ENCODE data around the gene LMF1. TPM values are rescaled to one million over a fixed set of nuclear protein-coding genes. Genes with fewer than 3 reads are reported as not detected.

The LMF1 gene
- total RNA-seq, 3 donors from 2014 or later (not counting 1 experiment from before 2014, with no cell fraction given): 28.2 to 42.2 (median 41.2) TPM

- no peaks in the 10 kb centered on the region for H3K27me3 ChIP-seq (ENCODE audit: control insufficient read depth, insufficient read depth, low read length)
- no peak overlapping the region for H3K27ac ChIP-seq (ENCODE audit: low read length)
- H3K9me3 ChIP-seq (ENCODE audit: control insufficient read depth, insufficient read depth, low read length): no peaks in the 10 kb centered on the region
- intact Hi-C loops (cut with micrococcal nuclease): no loop called here
- TF ChIP-seq, protein P1, sequence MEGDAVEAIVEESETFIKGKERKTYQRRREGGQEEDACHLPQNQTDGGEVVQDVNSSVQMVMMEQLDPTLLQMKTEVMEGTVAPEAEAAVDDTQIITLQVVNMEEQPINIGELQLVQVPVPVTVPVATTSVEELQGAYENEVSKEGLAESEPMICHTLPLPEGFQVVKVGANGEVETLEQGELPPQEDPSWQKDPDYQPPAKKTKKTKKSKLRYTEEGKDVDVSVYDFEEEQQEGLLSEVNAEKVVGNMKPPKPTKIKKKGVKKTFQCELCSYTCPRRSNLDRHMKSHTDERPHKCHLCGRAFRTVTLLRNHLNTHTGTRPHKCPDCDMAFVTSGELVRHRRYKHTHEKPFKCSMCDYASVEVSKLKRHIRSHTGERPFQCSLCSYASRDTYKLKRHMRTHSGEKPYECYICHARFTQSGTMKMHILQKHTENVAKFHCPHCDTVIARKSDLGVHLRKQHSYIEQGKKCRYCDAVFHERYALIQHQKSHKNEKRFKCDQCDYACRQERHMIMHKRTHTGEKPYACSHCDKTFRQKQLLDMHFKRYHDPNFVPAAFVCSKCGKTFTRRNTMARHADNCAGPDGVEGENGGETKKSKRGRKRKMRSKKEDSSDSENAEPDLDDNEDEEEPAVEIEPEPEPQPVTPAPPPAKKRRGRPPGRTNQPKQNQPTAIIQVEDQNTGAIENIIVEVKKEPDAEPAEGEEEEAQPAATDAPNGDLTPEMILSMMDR (IDR thresholded peaks at IDR 0.05): no peak
- DNase-seq (no peak), ATAC-seq (peak in 1 of 3 donors; percentile 10)
- H3K4me3 ChIP-seq (ENCODE audit: low read length): no peak overlapping the region
- H3K36me3 ChIP-seq (ENCODE audit: control insufficient read depth, insufficient read depth, low read length): peaks cover 2% of the 10 kb centered on the region
- WGBS (ENCODE audit: insufficient coverage): 94% methylated on average over 45 of the region's 45 CpGs
- H3K4me1 ChIP-seq (ENCODE audit: control insufficient read depth, insufficient read depth, low read length): no peaks in the 10 kb centered on the region
- Mint-ChIP-seq H3K4me1 (peaks cover 0 to 4% of the 10 kb centered on the region in 2 donors), H3K27ac (no peak overlapping the region), H3K27me3 (ENCODE audit: low read depth in 2 of 2) (no peaks in the 10 kb centered on the region), H3K36me3 (no peaks in the 10 kb centered on the region), H3K9me3 (no peaks in the 10 kb centered on the region), H3K4me3 (no peak overlapping the region)
Observed at GRCh38 chr16:909281-910000, 61.3 kb downstream of the LMF1 start.

DNA sequence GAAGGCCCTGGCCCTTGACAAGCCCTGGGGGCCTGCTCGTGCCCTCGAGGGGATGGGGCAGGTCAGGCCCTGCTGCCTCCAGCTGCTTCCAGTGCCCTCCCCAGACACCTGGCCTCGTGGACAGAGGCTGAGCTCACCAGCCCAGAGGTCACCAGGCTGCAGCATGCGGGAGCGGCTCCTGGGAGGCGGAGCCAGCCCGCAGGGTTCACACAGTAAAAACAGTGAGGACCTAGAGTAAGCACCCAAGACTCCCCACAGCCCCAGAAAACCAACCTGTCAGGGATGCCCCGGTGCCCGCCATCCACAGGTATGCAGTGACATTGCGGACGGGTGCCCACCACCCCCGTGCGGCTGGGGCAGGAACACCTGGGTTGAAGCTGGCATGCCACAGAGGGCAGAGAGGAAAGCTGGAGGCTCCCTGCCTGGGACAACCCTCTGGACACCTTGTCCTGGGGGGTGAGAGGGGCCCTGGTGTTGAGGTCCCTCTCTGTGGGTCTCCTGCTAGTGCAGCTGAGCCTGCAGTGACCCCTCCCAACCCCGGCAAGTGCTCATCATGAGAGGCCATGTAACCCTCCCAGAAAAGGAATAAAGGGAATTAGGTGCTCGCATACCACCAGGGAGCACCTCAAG is 62.1 kb downstream of the LMF1 start:
- TF ChIP-seq, protein P1 (IDR thresholded peaks at IDR 0.05): no peak
- no peak for DNase-seq
- Mint-ChIP-seq H3K36me3 (no peaks in the 10 kb centered on the region), H3K4me3 (no peak overlapping the region), H3K9me3 (no peaks in the 10 kb centered on the region), H3K27me3 (ENCODE audit: low read depth in 2 of 2) (no peaks in the 10 kb centered on the region), H3K4me1 (peaks cover 0 to 4% of the 10 kb centered on the region in 2 donors), H3K27ac (no peak overlapping the region)
- Histone ChIP-seq H3K27me3 (ENCODE audit: control insufficient read depth, insufficient read depth, low read length) (no peaks in the 10 kb centered on the region), H3K4me3 (ENCODE audit: low read length) (no peak overlapping the region), H3K27ac (ENCODE audit: low read length) (no peak overlapping the region), H3K4me1 (ENCODE audit: control insufficient read depth, insufficient read depth, low read length) (no peaks in the 10 kb centered on the region), H3K9me3 (ENCODE audit: control insufficient read depth, insufficient read depth, low read length) (no peaks in the 10 kb centered on the region), H3K36me3 (ENCODE audit: control insufficient read depth, insufficient read depth, low read length) (peaks cover 2% of the 10 kb centered on the region)
- WGBS (ENCODE audit: insufficient coverage): 94% methylated on average over 15 of the region's 15 CpGs
- intact Hi-C loops (cut with micrococcal nuclease): no loop called here
- ATAC-seq: no peak

DNA sequence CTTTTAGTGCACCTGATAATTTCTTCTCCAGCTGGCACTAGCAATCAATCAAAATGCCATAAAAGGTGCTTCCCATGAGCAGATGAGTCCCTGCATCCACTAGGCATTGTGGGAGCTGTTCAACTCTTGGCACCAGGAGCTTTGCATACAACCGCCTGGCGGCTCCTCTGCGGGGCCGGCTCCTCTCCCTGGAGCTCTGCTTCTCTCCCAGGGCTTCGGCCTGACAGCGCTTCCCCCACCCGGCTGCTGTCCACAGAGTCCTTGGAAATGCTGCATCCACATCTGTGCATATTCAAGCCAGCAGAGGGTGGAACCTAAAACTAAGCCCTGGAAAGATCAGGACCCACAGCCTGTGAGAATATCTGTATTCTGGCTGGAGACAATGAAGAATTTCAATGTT is 62.9 kb downstream of the LMF1 start:
- Mint-ChIP-seq H3K27me3 (ENCODE audit: low read depth in 2 of 2) (no peaks in the 10 kb centered on the region), H3K4me3 (no peak overlapping the region), H3K4me1 (peaks cover 0 to 4% of the 10 kb centered on the region in 2 donors), H3K27ac (no peak overlapping the region), H3K36me3 (no peaks in the 10 kb centered on the region), H3K9me3 (no peaks in the 10 kb centered on the region)
- Histone ChIP-seq H3K4me1 (ENCODE audit: control insufficient read depth, insufficient read depth, low read length) (no peaks in the 10 kb centered on the region), H3K27ac (ENCODE audit: low read length) (no peak overlapping the region), H3K27me3 (ENCODE audit: control insufficient read depth, insufficient read depth, low read length) (no peaks in the 10 kb centered on the region), H3K9me3 (ENCODE audit: control insufficient read depth, insufficient read depth, low read length) (no peaks in the 10 kb centered on the region), H3K4me3 (ENCODE audit: low read length) (no peak overlapping the region), H3K36me3 (ENCODE audit: control insufficient read depth, insufficient read depth, low read length) (peaks cover 2% of the 10 kb centered on the region)
- DNase-seq (no peak), ATAC-seq (no peak)
- intact Hi-C loops (cut with micrococcal nuclease): no loop called here
- TF ChIP-seq, protein P1 (IDR thresholded peaks at IDR 0.05): no peak
- 99% methylated on average over 7 of the region's 7 CpGs for WGBS (ENCODE audit: insufficient coverage)

All from natural killer cell (primary cell).